HCT116 (cell line): ENCODE measurements around the gene RAMP3. TPM values are rescaled to one million over a fixed set of nuclear protein-coding genes. Genes with fewer than 3 reads are reported as not detected.

Experiments
- ATAC-seq: fragments of 200-7000 bp; cut with Tn5 transposase; 2 replicates; pipeline ENCODE4 v1.9.1; 2020; ENCODE audit warnings: mild to moderate bottlenecking, moderate library complexity
- BruUV-seq: library from RNA; stranded (reverse); fragments of 400-500 nt; replicated peaks from 2 replicates; lab custom pipeline; 2021; lab: Mats Ljungman, UMichigan
- CTCF ChIA-PET: fragments of 300-600 bp; sonication (Branson Sonifier 250); formaldehyde crosslinking; loops from one replicate; lab custom pipeline; 2021; ENCODE audit warnings: antibody characterized with exemption; lab: Charles Lee
- POLR2A ChIA-PET: fragments of 300-600, 350-600 bp; sonication (Branson Sonifier 250); formaldehyde crosslinking; loops from one replicate; lab custom pipeline; 2021; ENCODE audit warnings: antibody characterized with exemption; lab: Charles Lee
- RAD21 ChIA-PET, 2 experiments: fragments of 300-600 bp; sonication (Branson Sonifier 250); formaldehyde crosslinking; loops; one replicate each; lab custom pipeline; 2023; ENCODE audit warnings: low total read pairs in 2 of 2; ENCODE audit not compliant: uncharacterized antibody in 2 of 2, unreplicated experiment in 2 of 2, low non-redundant PET in 1 of 2; lab: Charles Lee
- DNase-seq: peaks from one replicate; pipeline ENCODE4 v3.0.0-alpha.2; 2010; ENCODE audit warnings: low read depth, low spot score
- H2AFZ ChIP-seq: fragments of 200-600 bp; shearing (Covaris generic), sonication (generic); 2 replicates; pipeline ENCODE4 v1.6.1; 2017; ENCODE audit warnings: low read depth, mixed run types, mixed read lengths, antibody characterized with exemption, low read length; ENCODE audit not compliant: poor library complexity, severe bottlenecking
- H3K27ac ChIP-seq: 2 replicates; pipeline ENCODE4 v1.5.1; 2012; ENCODE audit warnings: low read depth, low read length
- H3K27me3 ChIP-seq: fragments of 200-600 bp; sonication (generic); 2 replicates; pipeline ENCODE4 v1.6.1; 2016; ENCODE audit warnings: mixed run types, low read length, mixed read lengths; ENCODE audit not compliant: insufficient read depth
- H3K36me3 ChIP-seq, 2 experiments: fragments of 200-500 bp in 1 of 2; fragments of 200-600 bp in 1 of 2; sonication (Bioruptor generic) in 1 of 2; sonication (generic) in 1 of 2; 2 replicates each; pipeline versions ENCODE4 v1.5.1 to v1.6.1; 2014 to 2016; ENCODE audit warnings: low read length in 2 of 2, inconsistent platforms in 1 of 2, mixed read lengths in 1 of 2, mixed run types in 1 of 2; ENCODE audit not compliant: insufficient read depth in 2 of 2, control insufficient read depth in 1 of 2
- H3K4me1 ChIP-seq, 2 experiments: fragments of 200-600 bp in 1 of 2; sonication (generic) in 1 of 2; 2 replicates each; pipeline versions ENCODE4 v1.5.1 to v1.6.1; 2012 to 2017; ENCODE audit warnings: low read length in 2 of 2, inconsistent platforms in 1 of 2, mild to moderate bottlenecking in 1 of 2, mixed read lengths in 1 of 2, mixed run types in 1 of 2, moderate library complexity in 1 of 2; ENCODE audit not compliant: insufficient read depth in 2 of 2, control insufficient read depth in 1 of 2
- H3K4me2 ChIP-seq: fragments of 200-600 bp; sonication (generic); 2 replicates; pipeline ENCODE4 v1.6.1; 2017; ENCODE audit warnings: mixed run types, low read length, mixed read lengths
- H3K4me3 ChIP-seq, 2 experiments: fragments of 200-600 bp in 1 of 2; sonication (generic) in 1 of 2; replicated peaks in 1 of 2; 2 replicates each; pipeline ENCODE4 v1.5.1; 2011 to 2016; ENCODE audit warnings: low read length in 2 of 2, control low read depth in 1 of 2, low read depth in 1 of 2, mild to moderate bottlenecking in 1 of 2, mixed read lengths in 1 of 2, mixed run types in 1 of 2
- H3K79me2 ChIP-seq: fragments of 200-600 bp; sonication (generic); 2 replicates; pipeline ENCODE4 v1.6.1; 2017; ENCODE audit warnings: mild to moderate bottlenecking, mixed run types, low read length, moderate library complexity, mixed read lengths; ENCODE audit not compliant: insufficient read depth
- H3K9ac ChIP-seq: fragments of 200-600 bp; sonication (generic); 2 replicates; pipeline ENCODE4 v1.6.1; 2016; ENCODE audit warnings: low read length, mixed read lengths
- H3K9me2 ChIP-seq: fragments of 200-600 bp; sonication (generic), shearing (Covaris generic); 2 replicates; pipeline ENCODE4 v1.6.1; 2017; ENCODE audit warnings: mixed run types, mild to moderate bottlenecking, moderate library complexity; ENCODE audit not compliant: insufficient read depth
- H3K9me3 ChIP-seq, 2 experiments: fragments of 200-500 bp in 1 of 2; fragments of 200-600 bp in 1 of 2; sonication (Bioruptor generic) in 1 of 2; sonication (generic) in 1 of 2; 2 replicates each; pipeline ENCODE4 v1.6.1; 2014 to 2017; ENCODE audit warnings: low read length in 2 of 2, mixed read lengths in 2 of 2, inconsistent platforms in 1 of 2, low read depth in 1 of 2, mild to moderate bottlenecking in 1 of 2, mixed run types in 1 of 2, moderate library complexity in 1 of 2; ENCODE audit not compliant: control insufficient read depth in 1 of 2, insufficient read depth in 1 of 2
- H4K20me1 ChIP-seq: fragments of 200-600 bp; sonication (generic), shearing (Covaris generic); 2 replicates; pipeline ENCODE4 v1.6.1; 2017; ENCODE audit warnings: mixed run types, mild to moderate bottlenecking, moderate library complexity; ENCODE audit not compliant: insufficient read depth
- CBX3 ChIP-seq: IDR thresholded peaks from 2 replicates; pipeline ENCODE4 v1.6.1; 2012; ENCODE audit warnings: low read depth
- CTCF ChIP-seq, 3 experiments: fragments of 200-600 bp in 1 of 3; sonication (generic) in 1 of 3; IDR thresholded peaks in 2 of 3; conservative IDR thresholded peaks in 1 of 3; 2 replicates each; pipeline ENCODE4 v1.5.1; 2012 to 2017; ENCODE audit warnings: low read depth in 2 of 3, low read length in 2 of 3, antibody characterized with exemption in 1 of 3, borderline replicate concordance in 1 of 3, control low read depth in 1 of 3, mild to moderate bottlenecking in 1 of 3, mixed read lengths in 1 of 3, mixed run types in 1 of 3, moderate library complexity in 1 of 3; ENCODE audit not compliant: insufficient read depth in 1 of 3
- ELF1 ChIP-seq: IDR thresholded peaks from 2 replicates; pipeline ENCODE4 v1.6.1; 2012; ENCODE audit warnings: low read depth, borderline replicate concordance
- EZH2 ChIP-seq: fragments of 200-600 bp; sonication (generic); IDR thresholded peaks from 2 replicates; pipeline ENCODE4 v1.6.1; 2017; ENCODE audit warnings: antibody characterized with exemption, mixed run types
- EZH2phosphoT487 ChIP-seq: fragments of 200-600 bp; IDR thresholded peaks from 2 replicates; pipeline ENCODE4 v1.6.1; 2018; ENCODE audit warnings: antibody characterized with exemption, borderline replicate concordance
- FOSL1 ChIP-seq: IDR thresholded peaks from 2 replicates; pipeline ENCODE4 v1.6.1; 2012; ENCODE audit warnings: low read depth
- JUND ChIP-seq: IDR thresholded peaks from 2 replicates; pipeline ENCODE4 v1.6.1; 2012
- POLR2A ChIP-seq: IDR thresholded peaks from 2 replicates; pipeline ENCODE4 v1.7.0; 2011; ENCODE audit warnings: borderline replicate concordance; ENCODE audit not compliant: insufficient read depth, insufficient read length; ENCODE audit errors: extremely low read depth
- POLR2AphosphoS5 ChIP-seq: IDR thresholded peaks from 2 replicates; pipeline ENCODE4 v1.6.1; 2011; ENCODE audit warnings: mild to moderate bottlenecking, low read depth, low read length, moderate library complexity
- RAD21 ChIP-seq: IDR thresholded peaks from 2 replicates; pipeline ENCODE4 v1.6.1; 2012; ENCODE audit warnings: low read depth, mild to moderate bottlenecking
- SIN3A ChIP-seq: IDR thresholded peaks from 2 replicates; pipeline ENCODE4 v1.6.1; 2012; ENCODE audit warnings: low read depth
- SP1 ChIP-seq: IDR thresholded peaks from 2 replicates; pipeline ENCODE4 v1.6.1; 2012; ENCODE audit warnings: low read depth
- ZFX ChIP-seq: fragments of 450-650 bp; IDR thresholded peaks from 2 replicates; pipeline ENCODE4 v1.6.1; 2017
- ZNF274 ChIP-seq: fragments of 200-500 bp; sonication (Bioruptor generic); IDR thresholded peaks from 2 replicates; pipeline ENCODE4 v1.6.1; 2014; ENCODE audit warnings: mild to moderate bottlenecking, low read depth, low read length, inconsistent platforms
- intact Hi-C: fragments of 100-400 bp; cut with micrococcal nuclease; formaldehyde crosslinking; loops from 2 replicates; pipeline ENCODE4 v1.10.0; 2022
- total RNA-seq: library from RNA; stranded (reverse); gene quantifications from one replicate; pipeline ENCODE4 v1.2.1, GENCODE V29; 2021; ENCODE audit not compliant: unreplicated experiment
- TF ChIP-seq, protein P1 (sequence below): IDR thresholded peaks from 2 replicates; pipeline ENCODE4 v1.6.1; 2012
- TF ChIP-seq, protein P2 (sequence below): IDR thresholded peaks from 2 replicates; pipeline ENCODE4 v1.6.1; 2012; ENCODE audit warnings: low read depth
- TF ChIP-seq, protein P3 (sequence below): IDR thresholded peaks from 2 replicates; pipeline ENCODE4 v1.6.1; 2011; ENCODE audit warnings: mild to moderate bottlenecking, low read length, moderate library complexity; ENCODE audit not compliant: insufficient replicate concordance; ENCODE audit errors: extremely low read depth

The RAMP3 gene
- total RNA-seq, 1 experiment from 2014 or later: not detected

- TF ChIP-seq JUND (no peak), SP1 (no peak), ELF1 (no peak), SIN3A (no peak), CBX3 (no peak), CTCF (IDR thresholded peaks at IDR 0.05 in 2 of 3, conservative IDR thresholded peaks at IDR 0.05 in 1 of 3; ENCODE audit: borderline replicate concordance in 1 of 3, insufficient read depth in 1 of 3, low read depth in 2 of 3, low read length in 2 of 3) (no peak), FOSL1 (no peak), ZFX (no peak), RAD21 (no peak), ZNF274 (no peak), EZH2 (no peak), EZH2phosphoT487 (no peak), POLR2AphosphoS5 (no peak), POLR2A (no peak)
- TF ChIP-seq, protein P1, sequence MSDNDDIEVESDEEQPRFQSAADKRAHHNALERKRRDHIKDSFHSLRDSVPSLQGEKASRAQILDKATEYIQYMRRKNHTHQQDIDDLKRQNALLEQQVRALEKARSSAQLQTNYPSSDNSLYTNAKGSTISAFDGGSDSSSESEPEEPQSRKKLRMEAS: no peak
- TF ChIP-seq, protein P2, sequence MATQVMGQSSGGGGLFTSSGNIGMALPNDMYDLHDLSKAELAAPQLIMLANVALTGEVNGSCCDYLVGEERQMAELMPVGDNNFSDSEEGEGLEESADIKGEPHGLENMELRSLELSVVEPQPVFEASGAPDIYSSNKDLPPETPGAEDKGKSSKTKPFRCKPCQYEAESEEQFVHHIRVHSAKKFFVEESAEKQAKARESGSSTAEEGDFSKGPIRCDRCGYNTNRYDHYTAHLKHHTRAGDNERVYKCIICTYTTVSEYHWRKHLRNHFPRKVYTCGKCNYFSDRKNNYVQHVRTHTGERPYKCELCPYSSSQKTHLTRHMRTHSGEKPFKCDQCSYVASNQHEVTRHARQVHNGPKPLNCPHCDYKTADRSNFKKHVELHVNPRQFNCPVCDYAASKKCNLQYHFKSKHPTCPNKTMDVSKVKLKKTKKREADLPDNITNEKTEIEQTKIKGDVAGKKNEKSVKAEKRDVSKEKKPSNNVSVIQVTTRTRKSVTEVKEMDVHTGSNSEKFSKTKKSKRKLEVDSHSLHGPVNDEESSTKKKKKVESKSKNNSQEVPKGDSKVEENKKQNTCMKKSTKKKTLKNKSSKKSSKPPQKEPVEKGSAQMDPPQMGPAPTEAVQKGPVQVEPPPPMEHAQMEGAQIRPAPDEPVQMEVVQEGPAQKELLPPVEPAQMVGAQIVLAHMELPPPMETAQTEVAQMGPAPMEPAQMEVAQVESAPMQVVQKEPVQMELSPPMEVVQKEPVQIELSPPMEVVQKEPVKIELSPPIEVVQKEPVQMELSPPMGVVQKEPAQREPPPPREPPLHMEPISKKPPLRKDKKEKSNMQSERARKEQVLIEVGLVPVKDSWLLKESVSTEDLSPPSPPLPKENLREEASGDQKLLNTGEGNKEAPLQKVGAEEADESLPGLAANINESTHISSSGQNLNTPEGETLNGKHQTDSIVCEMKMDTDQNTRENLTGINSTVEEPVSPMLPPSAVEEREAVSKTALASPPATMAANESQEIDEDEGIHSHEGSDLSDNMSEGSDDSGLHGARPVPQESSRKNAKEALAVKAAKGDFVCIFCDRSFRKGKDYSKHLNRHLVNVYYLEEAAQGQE: no peak
- TF ChIP-seq, protein P3, sequence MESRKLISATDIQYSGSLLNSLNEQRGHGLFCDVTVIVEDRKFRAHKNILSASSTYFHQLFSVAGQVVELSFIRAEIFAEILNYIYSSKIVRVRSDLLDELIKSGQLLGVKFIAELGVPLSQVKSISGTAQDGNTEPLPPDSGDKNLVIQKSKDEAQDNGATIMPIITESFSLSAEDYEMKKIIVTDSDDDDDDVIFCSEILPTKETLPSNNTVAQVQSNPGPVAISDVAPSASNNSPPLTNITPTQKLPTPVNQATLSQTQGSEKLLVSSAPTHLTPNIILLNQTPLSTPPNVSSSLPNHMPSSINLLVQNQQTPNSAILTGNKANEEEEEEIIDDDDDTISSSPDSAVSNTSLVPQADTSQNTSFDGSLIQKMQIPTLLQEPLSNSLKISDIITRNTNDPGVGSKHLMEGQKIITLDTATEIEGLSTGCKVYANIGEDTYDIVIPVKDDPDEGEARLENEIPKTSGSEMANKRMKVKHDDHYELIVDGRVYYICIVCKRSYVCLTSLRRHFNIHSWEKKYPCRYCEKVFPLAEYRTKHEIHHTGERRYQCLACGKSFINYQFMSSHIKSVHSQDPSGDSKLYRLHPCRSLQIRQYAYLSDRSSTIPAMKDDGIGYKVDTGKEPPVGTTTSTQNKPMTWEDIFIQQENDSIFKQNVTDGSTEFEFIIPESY: no peak
- RAD21 ChIA-PET: no interaction called here
These were observed 31.4 kb upstream of the RAMP3 start for GRCh38 chr7:45126201-45126600.

More at GRCh38 chr7:45126201-45126600, 31.4 kb upstream of the RAMP3 start:
- DNase-seq: no peak
- H2AFZ ChIP-seq: no peak overlapping the region
- H3K27ac ChIP-seq: no peak overlapping the region
- no peaks in the 10 kb centered on the region for H3K36me3 ChIP-seq
- ChIA-PET CTCF (interaction anchor here (1.8 kb wide), 1 partner anchor 10 kb away, joined by 5 read pairs; no protein-coding TSS in a partner anchor), POLR2A (no interaction called here)
- no peaks in the 10 kb centered on the region for H4K20me1 ChIP-seq
- no peak overlapping the region for H3K9ac ChIP-seq
- intact Hi-C loops: no loop called here
- H3K4me2 ChIP-seq: no peak overlapping the region
- no peaks in the 10 kb centered on the region for H3K9me3 ChIP-seq
- no peak overlapping the region for H3K4me3 ChIP-seq
- BruUV-seq: no TSS peak
- no peaks in the 10 kb centered on the region for H3K79me2 ChIP-seq
- H3K27me3 ChIP-seq: no peaks in the 10 kb centered on the region
- no peaks in the 10 kb centered on the region for H3K4me1 ChIP-seq
- no peak for ATAC-seq
- H3K9me2 ChIP-seq: no peaks in the 10 kb centered on the region
